Liver (tissue), 9 donors: ENCODE measurements around the gene NCOA3. TPM values are rescaled to one million over a fixed set of nuclear protein-coding genes. Genes with fewer than 3 reads are reported as not detected.

Source experiments
- DNase-seq: peaks from one replicate; pipeline ENCODE4 v3.0.0-alpha.2; 2017; ENCODE audit warnings: low spot score
- H3K27ac ChIP-seq, 2 donors: one replicate each; pipeline ENCODE4 v1.7.0; 2013; ENCODE audit warnings: inconsistent platforms in 2 of 2, low read length in 2 of 2, control low read depth in 1 of 2, low read depth in 1 of 2, mild to moderate bottlenecking in 1 of 2
- H3K27me3 ChIP-seq, 4 donors: one replicate each; pipeline versions ENCODE4 v1.6.1 to v1.7.0; 2013; ENCODE audit warnings: low read length in 3 of 4, inconsistent platforms in 1 of 4, mild to moderate bottlenecking in 1 of 4, moderate library complexity in 1 of 4; ENCODE audit not compliant: control insufficient read depth in 4 of 4, insufficient read depth in 4 of 4
- H3K36me3 ChIP-seq, 4 donors: one replicate each; pipeline versions ENCODE4 v1.6.1 to v1.7.0; 2013; ENCODE audit warnings: low read length in 3 of 4, mild to moderate bottlenecking in 3 of 4, low read depth in 1 of 4, moderate library complexity in 1 of 4; ENCODE audit not compliant: control insufficient read depth in 4 of 4, insufficient read depth in 3 of 4
- H3K4me1 ChIP-seq, 4 donors: one replicate each; pipeline versions ENCODE4 v1.6.1 to v1.7.0; 2013; ENCODE audit warnings: low read length in 3 of 4, mild to moderate bottlenecking in 3 of 4, moderate library complexity in 1 of 4; ENCODE audit not compliant: control insufficient read depth in 4 of 4, insufficient read depth in 4 of 4
- H3K4me3 ChIP-seq, 3 donors: one replicate each; pipeline versions ENCODE4 v1.6.1 to v1.7.0; 2013; ENCODE audit warnings: low read length in 3 of 3, control low read depth in 1 of 3, low read depth in 1 of 3, mild to moderate bottlenecking in 1 of 3
- H3K9ac ChIP-seq, 2 donors: one replicate each; pipeline ENCODE4 v1.7.0; 2013; ENCODE audit warnings: low read length in 2 of 2, mild to moderate bottlenecking in 2 of 2, moderate library complexity in 2 of 2, control low read depth in 1 of 2, low read depth in 1 of 2
- H3K9me3 ChIP-seq, 4 donors: one replicate each; pipeline versions ENCODE4 v1.6.1 to v1.7.0; 2013; ENCODE audit warnings: low read length in 3 of 4; ENCODE audit not compliant: control insufficient read depth in 4 of 4
- FOXA1 ChIP-seq: IDR thresholded peaks from 2 replicates; pipeline ENCODE4 v1.6.1; 2016; ENCODE audit warnings: antibody characterized with exemption
- FOXA2 ChIP-seq: IDR thresholded peaks from 2 replicates; pipeline ENCODE4 v1.6.1; 2016; ENCODE audit warnings: antibody characterized with exemption
- HNF4A ChIP-seq, 2 donors: conservative IDR thresholded peaks; 2 replicates each; pipeline ENCODE4 v1.6.1; 2016; ENCODE audit warnings: antibody characterized with exemption in 2 of 2, mild to moderate bottlenecking in 2 of 2
- RAD21 ChIP-seq, 2 donors: IDR thresholded peaks; 2 replicates each; pipeline ENCODE4 v1.6.1; 2016; ENCODE audit warnings: antibody characterized with exemption in 2 of 2, mild to moderate bottlenecking in 2 of 2
- RXRA ChIP-seq, 2 donors: IDR thresholded peaks; 2 replicates each; pipeline ENCODE4 v1.6.1; 2017 to 2018; ENCODE audit warnings: antibody characterized with exemption in 2 of 2, mild to moderate bottlenecking in 1 of 2
- SP1 ChIP-seq: IDR thresholded peaks from 2 replicates; pipeline ENCODE4 v1.6.1; 2018; ENCODE audit warnings: antibody characterized with exemption, mild to moderate bottlenecking
- TAF1 ChIP-seq: conservative IDR thresholded peaks from 2 replicates; pipeline ENCODE4 v1.6.1; 2016; ENCODE audit warnings: antibody characterized with exemption, mild to moderate bottlenecking
- YY1 ChIP-seq: IDR thresholded peaks from 2 replicates; pipeline ENCODE4 v1.6.1; 2016; ENCODE audit warnings: antibody characterized with exemption, mild to moderate bottlenecking
- WGBS: extraction: QIAGEN DNeasy Blood & Tissue Kit; methylation state at CpG from one replicate; pipeline ENCODE4 v1.1.7; 2013; 5-methylcytosine and 5-hydroxymethylcytosine counted together
- polyA plus RNA-seq, 2 donors: library from polyadenylated mRNA; stranded (reverse) in 1 of 2; unstranded in 1 of 2; fragments of 200-250 nt in 1 of 2; fragments of >200 nt in 1 of 2; fragmentation: Nextera tagmentation in 1 of 2; extraction: Ambion mirVana in 1 of 2; gene quantifications; one replicate each; pipeline versions ENCODE4 v1.2.1 to v1.2.3, GENCODE V29; 2013 to 2015
- total RNA-seq, 2 donors: library from RNA; depleted of rRNA; stranded (reverse); fragments of >200 nt; gene quantifications; one replicate each; pipeline ENCODE4 v1.2.3, GENCODE V29; 2014
- TF ChIP-seq, protein P1 (sequence below): IDR thresholded peaks from 2 replicates; pipeline ENCODE4 v1.6.1; 2016; ENCODE audit warnings: antibody characterized with exemption
- TF ChIP-seq, protein P2 (sequence below): fragments of 150-350 bp; IDR thresholded peaks from 2 replicates; pipeline ENCODE4 v1.5.1; 2017; ENCODE audit warnings: improper control_type of control experiment, low read depth, low read length; ENCODE audit not compliant: missing input control
- TF ChIP-seq, protein P3 (sequence below): IDR thresholded peaks from 2 replicates; pipeline ENCODE4 v1.6.1; 2016; ENCODE audit warnings: antibody characterized with exemption
- TF ChIP-seq, protein P4 (sequence below): IDR thresholded peaks from 2 replicates; pipeline ENCODE4 v1.6.1; 2016; ENCODE audit warnings: antibody characterized with exemption
- donor health status: healthy.
- donor health status: healthy.
- donor health status: healthy.
- donor health status: healthy.
- donor health status: healthy.

Gene NCOA3
- total and polyA plus RNA-seq, 4 donors, result 3.8 to 18.2 (median 8.9) TPM

DNA sequence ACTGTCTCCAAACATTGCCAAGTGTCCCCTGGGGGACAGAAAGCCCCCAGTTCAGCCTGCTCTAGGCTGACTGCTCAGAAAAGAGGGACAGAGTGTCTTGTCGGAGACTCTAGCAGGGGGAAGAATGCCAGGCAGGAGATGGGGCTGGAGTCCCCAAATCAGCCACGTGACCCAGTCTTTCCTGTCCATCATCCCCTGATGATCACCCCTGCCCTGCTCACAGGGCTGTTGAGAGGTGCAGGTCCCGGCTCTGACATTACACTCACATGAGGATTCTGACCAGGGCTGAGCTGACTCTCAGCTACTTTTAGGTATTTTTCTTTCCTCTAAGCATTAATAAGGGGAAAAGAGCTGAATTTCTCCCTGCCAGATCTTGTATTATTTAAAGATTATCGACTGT lies 167.8 kb downstream of the NCOA3 start (continued):
- TF ChIP-seq, protein P1, sequence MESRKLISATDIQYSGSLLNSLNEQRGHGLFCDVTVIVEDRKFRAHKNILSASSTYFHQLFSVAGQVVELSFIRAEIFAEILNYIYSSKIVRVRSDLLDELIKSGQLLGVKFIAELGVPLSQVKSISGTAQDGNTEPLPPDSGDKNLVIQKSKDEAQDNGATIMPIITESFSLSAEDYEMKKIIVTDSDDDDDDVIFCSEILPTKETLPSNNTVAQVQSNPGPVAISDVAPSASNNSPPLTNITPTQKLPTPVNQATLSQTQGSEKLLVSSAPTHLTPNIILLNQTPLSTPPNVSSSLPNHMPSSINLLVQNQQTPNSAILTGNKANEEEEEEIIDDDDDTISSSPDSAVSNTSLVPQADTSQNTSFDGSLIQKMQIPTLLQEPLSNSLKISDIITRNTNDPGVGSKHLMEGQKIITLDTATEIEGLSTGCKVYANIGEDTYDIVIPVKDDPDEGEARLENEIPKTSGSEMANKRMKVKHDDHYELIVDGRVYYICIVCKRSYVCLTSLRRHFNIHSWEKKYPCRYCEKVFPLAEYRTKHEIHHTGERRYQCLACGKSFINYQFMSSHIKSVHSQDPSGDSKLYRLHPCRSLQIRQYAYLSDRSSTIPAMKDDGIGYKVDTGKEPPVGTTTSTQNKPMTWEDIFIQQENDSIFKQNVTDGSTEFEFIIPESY, result no peak

DNA sequence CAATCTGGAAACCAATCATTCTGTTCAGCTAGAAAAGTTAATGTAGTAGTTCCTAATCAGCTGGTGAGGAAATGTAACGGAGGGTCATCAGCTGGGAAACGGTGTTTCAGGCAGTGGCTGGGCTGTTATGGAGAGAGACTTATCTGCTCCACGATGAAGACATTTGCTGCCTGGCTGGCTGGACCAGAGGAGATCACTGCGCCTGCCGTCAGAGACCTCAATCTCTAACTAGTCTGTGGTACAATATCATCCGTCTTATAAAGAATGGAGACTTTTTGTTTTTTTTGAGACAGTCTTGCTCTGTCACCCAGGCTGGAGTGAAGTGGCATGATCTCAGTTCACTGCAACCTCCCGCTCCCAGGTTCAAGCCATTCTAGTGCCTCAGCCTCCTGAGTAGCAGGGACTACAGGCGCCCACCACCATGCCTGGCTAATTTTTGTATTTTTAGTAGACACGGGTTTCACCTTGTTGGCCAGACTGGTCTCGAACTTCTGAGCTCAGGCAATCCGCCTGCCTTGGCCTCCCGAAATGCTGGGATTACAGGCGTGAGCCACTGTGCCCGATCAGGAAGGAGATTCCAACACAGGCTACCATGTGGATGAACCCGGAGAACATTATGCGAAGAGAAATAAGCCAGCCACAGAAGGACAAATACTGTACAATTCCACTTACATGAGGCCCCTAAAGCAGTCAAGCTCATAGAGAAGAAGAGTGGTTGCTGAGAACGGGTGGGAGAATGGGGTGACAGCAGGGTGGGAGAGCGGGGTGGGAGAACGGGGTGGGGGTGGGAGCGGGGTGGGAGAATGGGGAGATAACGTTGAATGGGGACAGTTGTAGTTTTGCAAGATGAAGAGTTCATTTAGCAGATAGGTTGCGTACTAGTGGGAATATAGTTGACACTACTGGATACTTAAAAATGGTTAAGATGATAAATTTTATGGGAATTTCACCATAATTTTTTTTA lies 168.5 kb downstream of the NCOA3 start:
- no peak overlapping the region for H3K9ac ChIP-seq
- TF ChIP-seq, protein P2, sequence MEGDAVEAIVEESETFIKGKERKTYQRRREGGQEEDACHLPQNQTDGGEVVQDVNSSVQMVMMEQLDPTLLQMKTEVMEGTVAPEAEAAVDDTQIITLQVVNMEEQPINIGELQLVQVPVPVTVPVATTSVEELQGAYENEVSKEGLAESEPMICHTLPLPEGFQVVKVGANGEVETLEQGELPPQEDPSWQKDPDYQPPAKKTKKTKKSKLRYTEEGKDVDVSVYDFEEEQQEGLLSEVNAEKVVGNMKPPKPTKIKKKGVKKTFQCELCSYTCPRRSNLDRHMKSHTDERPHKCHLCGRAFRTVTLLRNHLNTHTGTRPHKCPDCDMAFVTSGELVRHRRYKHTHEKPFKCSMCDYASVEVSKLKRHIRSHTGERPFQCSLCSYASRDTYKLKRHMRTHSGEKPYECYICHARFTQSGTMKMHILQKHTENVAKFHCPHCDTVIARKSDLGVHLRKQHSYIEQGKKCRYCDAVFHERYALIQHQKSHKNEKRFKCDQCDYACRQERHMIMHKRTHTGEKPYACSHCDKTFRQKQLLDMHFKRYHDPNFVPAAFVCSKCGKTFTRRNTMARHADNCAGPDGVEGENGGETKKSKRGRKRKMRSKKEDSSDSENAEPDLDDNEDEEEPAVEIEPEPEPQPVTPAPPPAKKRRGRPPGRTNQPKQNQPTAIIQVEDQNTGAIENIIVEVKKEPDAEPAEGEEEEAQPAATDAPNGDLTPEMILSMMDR, result no peak
- TF ChIP-seq RXRA (IDR thresholded peaks at IDR 0.05) (no peak), YY1 (no peak), FOXA2 (no peak), HNF4A (conservative IDR thresholded peaks at IDR 0.05) (no peak), TAF1 (no peak), SP1 (no peak), FOXA1 (no peak)
- TF ChIP-seq, protein P3, sequence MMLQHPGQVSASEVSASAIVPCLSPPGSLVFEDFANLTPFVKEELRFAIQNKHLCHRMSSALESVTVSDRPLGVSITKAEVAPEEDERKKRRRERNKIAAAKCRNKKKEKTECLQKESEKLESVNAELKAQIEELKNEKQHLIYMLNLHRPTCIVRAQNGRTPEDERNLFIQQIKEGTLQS, result no peak
- TF ChIP-seq, protein P1, result no peak
- H3K4me1 ChIP-seq, result peaks cover 2 to 10% (median 5%) of the 10 kb centered on the region in 4 donors
- H3K9me3 ChIP-seq, result no peaks in the 10 kb centered on the region
- peaks cover 0 to 2% (median 0%) of the 10 kb centered on the region in 4 donors for H3K36me3 ChIP-seq
- WGBS, result 94% methylated on average over 22 of the region's 22 CpGs
- H3K27me3 ChIP-seq, result no peaks in the 10 kb centered on the region
- H3K27ac ChIP-seq, result no peak overlapping the region
- no peak for DNase-seq
- H3K4me3 ChIP-seq, result no peak overlapping the region

DNA sequence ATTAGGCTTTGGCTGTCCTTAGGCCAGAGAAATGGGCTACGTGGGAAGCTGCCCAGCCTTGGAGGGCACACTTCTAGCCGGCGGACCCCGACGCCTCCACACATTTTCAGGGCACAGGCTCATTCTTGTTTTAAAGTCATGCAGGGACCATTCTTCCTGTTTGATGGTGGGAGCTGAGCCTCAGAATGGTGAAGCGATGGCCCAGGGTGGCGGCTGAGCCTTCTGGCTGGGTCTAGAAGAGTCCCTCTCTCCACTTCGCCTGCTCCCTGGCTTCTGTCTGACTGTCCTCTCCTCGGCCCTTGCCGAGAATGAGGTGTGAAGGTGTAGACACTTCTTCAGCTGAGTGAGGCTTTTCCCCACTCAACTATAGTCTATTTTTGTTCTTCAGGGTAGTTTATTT lies 169.2 kb downstream of the NCOA3 start:
- DNase-seq, result no peak
- Histone ChIP-seq H3K9ac (no peak overlapping the region), H3K9me3 (no peaks in the 10 kb centered on the region), H3K36me3 (peaks cover 0 to 2% (median 0%) of the 10 kb centered on the region in 4 donors), H3K27me3 (no peaks in the 10 kb centered on the region), H3K4me3 (no peak overlapping the region), H3K4me1 (peaks cover 2 to 10% (median 5%) of the 10 kb centered on the region in 4 donors), H3K27ac (no peak overlapping the region)
- 95% methylated on average over 10 of the region's 10 CpGs for WGBS
- TF ChIP-seq, protein P4, sequence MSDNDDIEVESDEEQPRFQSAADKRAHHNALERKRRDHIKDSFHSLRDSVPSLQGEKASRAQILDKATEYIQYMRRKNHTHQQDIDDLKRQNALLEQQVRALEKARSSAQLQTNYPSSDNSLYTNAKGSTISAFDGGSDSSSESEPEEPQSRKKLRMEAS, result no peak
- TF ChIP-seq TAF1, result no peak
- no peak for TF ChIP-seq RAD21 (IDR thresholded peaks at IDR 0.05)
- TF ChIP-seq FOXA2, result no peak
